Measurements from ENCODE around the gene FUS.
"Not testable (repeated sequence)": the region's sequence is repeated elsewhere in the genome, so short reads cannot be mapped to it uniquely, and the experiment has no call there.

FUS gene

GRCh38 chr16:31179747-31180459, at the start of gene FUS:
Gene FUS (plus strand): TSS chr16:31180139. CDS start chr16:31180215, 76 bp downstream.
- peak; percentile 77 for DNase-seq (ENCODE audit: low read depth, low spot score)

DNA sequence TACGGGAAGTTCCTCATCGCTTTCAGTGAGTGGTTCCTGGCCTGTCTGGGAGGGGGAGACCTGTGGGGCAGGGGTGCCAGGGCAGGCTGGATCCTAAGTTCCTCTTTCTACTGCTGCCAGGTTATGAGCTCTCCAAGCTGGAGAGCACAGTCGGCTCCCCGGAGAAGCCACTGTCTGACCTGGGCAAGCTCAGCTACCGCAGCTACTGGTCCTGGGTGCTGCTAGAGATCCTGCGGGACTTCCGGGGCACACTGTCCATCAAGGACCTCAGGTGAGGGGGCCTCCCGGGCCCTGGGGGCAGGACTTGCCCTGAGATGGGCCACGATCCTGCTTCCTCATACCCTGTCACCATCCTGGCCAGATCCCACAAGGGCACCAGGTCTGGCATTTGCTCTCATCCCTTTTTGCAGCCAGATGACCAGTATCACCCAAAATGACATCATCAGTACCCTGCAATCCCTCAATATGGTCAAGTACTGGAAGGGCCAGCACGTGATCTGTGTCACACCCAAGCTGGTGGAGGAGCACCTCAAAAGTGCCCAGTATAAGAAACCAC, 49.5 kb upstream of the FUS start:
- DNase-seq (ENCODE audit: low read depth, low spot score), result no peak

GRCh38 chr16:31130899-31131298, 49.0 kb upstream of the FUS start:
- DNase-seq (ENCODE audit: low read depth, low spot score), result no peak

DNA sequence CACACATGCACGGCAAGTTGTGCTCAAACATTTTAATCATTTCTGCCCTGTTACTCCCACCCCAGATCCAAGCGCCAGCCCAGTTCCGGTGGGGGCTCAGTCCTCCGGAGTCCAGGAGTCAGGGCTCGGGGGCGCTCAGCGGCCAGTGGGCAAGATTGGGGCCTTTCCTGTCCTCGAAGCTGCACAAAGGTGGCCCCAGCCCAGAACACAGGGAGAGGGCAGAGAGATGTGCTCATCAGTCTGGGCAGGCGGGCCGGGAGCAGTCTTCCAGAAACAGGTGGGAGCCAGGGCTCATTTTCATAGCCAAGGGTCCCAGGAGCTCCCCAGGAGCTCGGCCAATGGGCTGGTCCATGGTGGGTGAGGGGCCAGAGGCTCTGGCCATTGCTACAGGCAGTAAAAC, 48.5 kb upstream of the FUS start:
- DNase-seq (ENCODE audit: low read depth, low spot score), result no peak

DNA sequence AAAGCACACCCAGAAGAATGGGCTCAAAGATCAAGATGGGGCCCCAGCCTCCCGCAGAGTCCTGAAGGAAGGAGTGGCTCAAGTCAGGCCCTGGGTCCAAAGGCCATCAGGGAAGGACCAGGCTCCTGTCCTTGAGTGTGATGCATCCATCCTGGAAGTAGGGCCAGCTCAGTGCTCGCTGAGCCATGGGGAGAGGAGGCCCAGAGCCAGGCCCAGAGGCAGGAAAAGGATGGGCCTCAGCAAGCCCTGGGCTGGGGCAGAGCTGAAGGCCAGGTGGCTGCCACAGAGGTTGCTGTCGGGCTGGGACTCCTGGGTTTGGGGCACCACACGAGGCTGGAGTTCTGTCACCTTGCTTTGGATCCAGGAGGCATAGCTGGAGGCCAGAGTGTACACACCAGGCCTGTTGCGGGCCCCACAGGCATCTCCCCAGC, 48.1 kb upstream of the FUS start:
- no peak for DNase-seq (ENCODE audit: low read depth, low spot score)

- DNase-seq (ENCODE audit: low read depth, low spot score), result no peak
Observed at GRCh38 chr16:31132303-31132979, 47.5 kb upstream of the FUS start.

DNA sequence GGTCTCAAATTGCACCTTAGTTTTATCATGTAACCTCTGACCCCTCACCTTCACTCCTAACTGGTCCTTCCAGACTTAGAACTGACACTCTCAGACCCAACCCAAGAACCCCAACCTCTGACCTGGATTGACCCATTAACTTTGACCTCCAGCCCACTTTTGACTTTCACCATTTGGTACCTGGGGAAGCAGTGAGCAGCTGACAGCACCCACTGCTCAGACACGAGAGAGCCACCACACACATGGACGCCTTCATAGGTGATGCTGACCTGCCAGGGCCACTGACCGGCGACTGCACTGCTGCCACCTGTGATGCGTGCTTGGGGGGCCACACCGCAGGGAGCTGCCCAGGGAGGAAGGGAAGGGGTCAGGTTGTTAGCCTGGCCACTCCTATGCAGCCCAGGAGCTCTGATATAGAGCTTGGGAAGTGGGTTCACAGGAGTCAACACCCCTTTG, 46.9 kb upstream of the FUS start:
- DNase-seq (ENCODE audit: low read depth, low spot score), result no peak

DNA sequence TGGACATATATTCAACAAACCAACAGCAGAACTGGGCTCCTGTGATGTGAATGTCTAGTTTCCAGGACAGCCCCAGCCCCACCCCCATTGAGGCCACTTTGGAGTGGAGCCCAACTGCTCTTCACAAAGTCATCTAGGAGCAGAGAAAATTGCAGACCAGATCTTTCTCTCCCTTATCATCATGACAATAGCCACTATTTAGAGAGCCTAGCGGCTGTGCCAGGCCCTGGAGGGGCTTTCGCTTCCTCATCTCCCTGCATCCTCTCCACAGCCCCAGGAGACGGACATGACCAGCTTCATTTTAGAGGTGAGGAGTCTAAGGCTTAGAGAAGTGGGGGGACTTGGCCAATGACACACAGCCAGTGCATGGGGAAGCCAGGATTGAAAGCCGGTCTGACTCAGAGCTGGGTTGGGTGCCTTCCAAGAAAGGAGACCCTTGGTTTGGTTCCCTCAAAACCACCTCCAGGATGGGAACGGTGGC, 45.8 kb upstream of the FUS start:
- DNase-seq (ENCODE audit: low read depth, low spot score), result no peak

- no peak for DNase-seq (ENCODE audit: low read depth, low spot score)
Observed at GRCh38 chr16:31134625-31135534, 45.1 kb upstream of the FUS start.

DNA sequence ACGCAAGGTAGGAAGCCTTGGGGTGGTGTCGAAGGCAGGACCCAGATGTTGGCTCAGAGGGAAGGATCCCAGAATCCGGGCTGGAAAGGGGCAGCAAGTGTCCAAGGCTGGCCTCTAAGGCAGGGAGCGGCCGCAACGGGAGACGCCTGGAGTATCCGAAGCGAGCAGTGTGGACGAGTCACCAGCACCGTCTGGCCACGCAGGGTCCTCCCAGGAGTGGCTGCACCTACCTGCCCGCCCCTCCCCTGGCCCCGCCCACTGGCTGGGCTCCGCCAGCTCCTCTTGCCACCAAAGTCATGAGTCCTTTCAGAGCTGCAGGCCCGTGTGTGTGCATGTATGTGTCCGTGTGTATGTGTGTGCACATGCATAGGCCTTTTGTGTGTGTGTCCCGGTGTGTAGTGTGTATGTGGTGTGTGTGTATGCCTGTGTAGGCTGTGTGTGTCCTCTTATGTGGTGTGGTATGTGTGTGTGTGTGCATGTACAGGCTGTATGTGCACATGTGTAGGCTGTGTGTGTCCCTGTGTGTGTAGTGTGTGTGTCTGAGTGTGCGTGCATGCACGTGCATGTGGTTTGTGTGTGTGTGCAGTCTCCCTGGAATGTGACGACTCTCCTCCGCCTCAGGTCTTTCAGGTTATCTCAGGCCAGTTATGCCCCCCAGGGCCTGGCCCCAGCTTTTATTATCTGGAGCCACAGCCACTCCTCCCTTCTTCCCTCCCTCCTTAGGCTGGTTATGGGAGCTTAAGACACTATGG, 44.2 kb upstream of the FUS start, which contains the start of gene PRSS8:
TSS of gene PRSS8 (minus strand) at position 193 of the 752 bp plus-strand sequence. CDS start 229 bp downstream, outside the sequence.
- no peak for DNase-seq (ENCODE audit: low read depth, low spot score)

DNA sequence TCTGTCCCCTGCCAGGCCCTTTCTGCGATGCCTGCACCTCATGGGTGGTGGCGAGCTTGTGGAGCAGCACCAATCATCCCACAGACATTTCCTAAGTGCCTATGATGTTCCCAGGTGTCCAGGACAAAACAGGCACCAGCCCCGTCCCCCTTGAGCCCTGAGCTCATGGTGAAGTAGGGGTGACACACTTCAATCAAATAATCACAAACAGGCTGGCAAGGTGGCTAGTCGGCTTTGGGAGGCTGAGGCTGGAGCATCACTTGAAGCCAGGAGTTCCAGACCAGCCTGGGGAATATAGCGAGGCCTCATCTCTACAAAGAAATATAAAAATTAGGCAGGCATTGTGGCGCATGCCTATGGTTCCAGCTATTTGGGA, 43.7 kb upstream of the FUS start:
- no peak for DNase-seq (ENCODE audit: low read depth, low spot score)

- not testable (repeated sequence) for DNase-seq (ENCODE audit: low read depth, low spot score)
Observed at GRCh38 chr16:31136822-31137499, 43.0 kb upstream of the FUS start.

DNA sequence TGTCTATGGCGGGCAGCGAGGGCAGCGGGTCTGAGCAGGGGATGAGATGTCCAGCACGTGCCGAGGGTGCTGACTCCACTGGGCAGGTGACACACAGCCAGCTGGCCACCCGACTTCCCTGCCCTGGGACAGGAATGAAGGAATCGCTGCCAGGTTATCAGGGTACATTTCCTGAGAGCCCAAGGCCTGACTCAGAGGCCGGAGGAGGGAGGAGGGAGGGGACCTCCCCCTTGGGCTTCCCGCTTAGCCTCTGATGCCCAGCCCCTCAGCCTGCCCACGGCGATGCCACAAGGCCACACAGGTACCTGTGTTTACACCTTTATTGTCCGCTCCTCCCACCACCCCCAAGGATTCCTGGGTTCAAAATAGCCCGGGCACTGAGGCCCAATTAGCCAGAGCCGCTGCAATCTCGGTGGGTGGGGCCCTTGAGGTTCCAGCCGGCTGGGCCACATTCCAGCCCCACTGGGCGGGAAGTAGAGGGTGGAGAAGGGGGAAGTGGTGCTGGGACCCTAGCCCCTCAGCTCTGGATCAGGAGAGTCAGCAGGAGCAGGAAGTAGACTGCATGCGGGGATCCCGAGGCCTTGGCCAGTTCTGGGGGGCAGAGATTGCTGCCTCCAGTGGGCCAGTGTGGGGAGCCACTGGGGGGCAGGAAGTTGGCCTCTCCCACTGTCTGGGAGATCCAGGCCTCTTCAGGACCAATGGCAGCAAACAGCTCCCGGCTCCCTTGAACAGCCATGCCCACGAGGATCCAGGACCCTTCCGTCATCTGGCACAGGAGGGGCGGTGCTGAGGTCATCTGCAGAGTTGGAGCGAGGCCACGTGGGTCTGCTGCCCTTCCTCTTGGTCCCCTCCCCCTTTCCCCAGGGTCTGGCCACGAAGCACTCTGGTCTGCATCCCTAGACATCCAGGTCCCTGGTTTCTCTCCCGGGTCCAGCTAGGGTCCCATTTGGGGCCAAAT, 41.0 kb upstream of the FUS start:
- DNase-seq (ENCODE audit: low read depth, low spot score), result no peak

GRCh38 chr16:31141071-31141469, 38.9 kb upstream of the FUS start:
- DNase-seq (ENCODE audit: low read depth, low spot score), result not testable (repeated sequence)

- no peak for DNase-seq (ENCODE audit: low read depth, low spot score)
Observed at GRCh38 chr16:31141489-31142108, 38.3 kb upstream of the FUS start.

- peak; percentile 98 for DNase-seq (ENCODE audit: low read depth, low spot score)
Observed at GRCh38 chr16:31142109-31143010, 37.6 kb upstream of the FUS start.

GRCh38 chr16:31143011-31143693, 36.8 kb upstream of the FUS start:
- DNase-seq (ENCODE audit: low read depth, low spot score), result no peak
